CD14-positive monocyte (primary cell): ENCODE measurements around the gene ROBO1. TPM values are rescaled to one million over a fixed set of nuclear protein-coding genes. Genes with fewer than 3 reads are reported as not detected.

Experiments
- DNase-seq, 3 donors: peaks; one replicate each; pipeline ENCODE4 v3.0.0-alpha.2; 2011 to 2022
- H2AFZ ChIP-seq: 2 replicates; pipeline ENCODE4 v1.6.0; 2012; ENCODE audit warnings: mild to moderate bottlenecking, low read depth, low read length, inconsistent platforms; ENCODE audit not compliant: insufficient read depth, poor library complexity, severe bottlenecking
- H3K27ac ChIP-seq, 2 donors: 1 replicate in 1 of 2; 2 replicates in 1 of 2; pipeline ENCODE4 v1.5.1; 2012 to 2013; ENCODE audit warnings: low read length in 2 of 2, control low read depth in 1 of 2, inconsistent platforms in 1 of 2, low read depth in 1 of 2, mild to moderate bottlenecking in 1 of 2
- H3K27me3 ChIP-seq, 2 donors: one replicate each; pipeline versions ENCODE4 v1.6.0 to v1.6.1; 2011 to 2013; ENCODE audit warnings: low read length in 2 of 2; ENCODE audit not compliant: control insufficient read depth in 2 of 2, insufficient read depth in 2 of 2
- H3K36me3 ChIP-seq, 2 donors: replicated peaks in 1 of 2; 1 replicate in 1 of 2; 2 replicates in 1 of 2; pipeline versions ENCODE4 v1.5.1 to v1.6.1; 2012 to 2013; ENCODE audit warnings: low read length in 2 of 2, control low read depth in 1 of 2, inconsistent platforms in 1 of 2, mild to moderate bottlenecking in 1 of 2; ENCODE audit not compliant: insufficient read depth in 2 of 2, control insufficient read depth in 1 of 2
- H3K4me1 ChIP-seq, 2 donors: 1 replicate in 1 of 2; 2 replicates in 1 of 2; pipeline versions ENCODE4 v1.5.1 to v1.6.1; 2012 to 2013; ENCODE audit warnings: low read length in 2 of 2, control low read depth in 1 of 2, inconsistent platforms in 1 of 2, mild to moderate bottlenecking in 1 of 2, moderate library complexity in 1 of 2; ENCODE audit not compliant: insufficient read depth in 2 of 2, control insufficient read depth in 1 of 2
- H3K4me2 ChIP-seq: replicated peaks from 2 replicates; pipeline ENCODE3; 2012; ENCODE audit warnings: low read length, moderate library complexity, mild to moderate bottlenecking; ENCODE audit not compliant: poor library complexity, severe bottlenecking; ENCODE audit errors: extremely low read depth
- H3K4me3 ChIP-seq, 3 experiments: fragments of 200-600 bp in 1 of 3; sonication (generic) in 1 of 3; replicated peaks in 1 of 3; 1 replicate in 2 of 3; 2 replicates in 1 of 3; pipeline ENCODE4 v1.5.1; 2011 to 2013; ENCODE audit warnings: low read length in 3 of 3, mild to moderate bottlenecking in 3 of 3, control low read depth in 2 of 3, low read depth in 2 of 3, inconsistent platforms in 1 of 3, moderate library complexity in 1 of 3
- H3K79me2 ChIP-seq: 2 replicates; pipeline ENCODE4 v1.6.0; 2012; ENCODE audit warnings: mild to moderate bottlenecking, control low read depth, inconsistent platforms, low read length, moderate library complexity; ENCODE audit not compliant: insufficient read depth
- H3K9ac ChIP-seq: 2 replicates; pipeline ENCODE4 v1.6.0; 2017; ENCODE audit warnings: low read length, mild to moderate bottlenecking; ENCODE audit not compliant: insufficient read depth, poor library complexity, severe bottlenecking
- H3K9me3 ChIP-seq, 2 donors: replicated peaks in 1 of 2; 1 replicate in 1 of 2; 2 replicates in 1 of 2; pipeline versions ENCODE4 v1.5.1 to v1.6.1; 2012 to 2013; ENCODE audit warnings: low read length in 2 of 2, control low read depth in 1 of 2; ENCODE audit not compliant: control insufficient read depth in 1 of 2, insufficient read depth in 1 of 2
- H4K20me1 ChIP-seq: 2 replicates; pipeline ENCODE4 v1.6.0; 2012; ENCODE audit warnings: mild to moderate bottlenecking, low read length, control low read depth, moderate library complexity; ENCODE audit not compliant: insufficient read depth
- H3K27ac Mint-ChIP-seq, 7 donors: one replicate each; pipeline ENCODE4 v1.8.0; 2020; ENCODE audit warnings: mild to moderate bottlenecking in 7 of 7, mixed read lengths in 7 of 7, moderate library complexity in 6 of 7, inconsistent platforms in 2 of 7
- H3K27me3 Mint-ChIP-seq, 3 donors: one replicate each; pipeline ENCODE4 v1.8.0; 2021 to 2022; ENCODE audit warnings: low read depth in 3 of 3, mild to moderate bottlenecking in 3 of 3, mixed read lengths in 3 of 3, moderate library complexity in 3 of 3, inconsistent platforms in 1 of 3
- H3K36me3 Mint-ChIP-seq, 2 donors: one replicate each; pipeline ENCODE4 v1.8.0; 2020; ENCODE audit warnings: mixed read lengths in 2 of 2, inconsistent platforms in 1 of 2, mild to moderate bottlenecking in 1 of 2
- H3K4me1 Mint-ChIP-seq: one replicate; pipeline ENCODE4 v1.8.0; 2020; ENCODE audit warnings: mild to moderate bottlenecking, mixed read lengths
- H3K4me3 Mint-ChIP-seq, 2 donors: one replicate each; pipeline ENCODE4 v1.8.0; 2020; ENCODE audit warnings: mild to moderate bottlenecking in 2 of 2, mixed read lengths in 2 of 2, moderate library complexity in 1 of 2
- H3K9me3 Mint-ChIP-seq, 7 donors: one replicate each; pipeline ENCODE4 v1.8.0; 2020 to 2022; ENCODE audit warnings: mixed read lengths in 7 of 7, mild to moderate bottlenecking in 6 of 7, moderate library complexity in 6 of 7, inconsistent platforms in 2 of 7
- CTCF ChIP-seq: fragments of 200-600 bp; IDR thresholded peaks from one replicate; pipeline ENCODE4 v1.8.0; 2022; ENCODE audit warnings: antibody characterized with exemption, mild to moderate bottlenecking
- WGBS: methylation state at CpG from one replicate; pipeline ENCODE4 v1.1.5; 2013; ENCODE audit warnings: missing lambda C conversion rate; ENCODE audit not compliant: insufficient coverage; 5-methylcytosine and 5-hydroxymethylcytosine counted together
- intact Hi-C, 2 donors: fragments of 100-400 bp; cut with micrococcal nuclease; formaldehyde crosslinking; loops; one replicate each; pipeline versions ENCODE4 v1.15.0 to v1.15.1; 2023
- polyA plus RNA-seq, 3 donors: library from polyadenylated mRNA; depleted of rRNA in 1 of 3; unstranded in 2 of 3; stranded (reverse) in 1 of 3; fragments of 300-500 nt in 2 of 3; fragments of >200 nt in 1 of 3; fragmentation: Illumina TruSeq in 2 of 3; gene quantifications; 1 replicate in 2 of 3; 2 replicates in 1 of 3; pipeline ENCODE4 v1.2.3, GENCODE V29; 2012 to 2021

Gene ROBO1
- polyA plus RNA-seq, 3 donors, result 0.09 to 0.10 TPM; not detected in 1

DNA sequence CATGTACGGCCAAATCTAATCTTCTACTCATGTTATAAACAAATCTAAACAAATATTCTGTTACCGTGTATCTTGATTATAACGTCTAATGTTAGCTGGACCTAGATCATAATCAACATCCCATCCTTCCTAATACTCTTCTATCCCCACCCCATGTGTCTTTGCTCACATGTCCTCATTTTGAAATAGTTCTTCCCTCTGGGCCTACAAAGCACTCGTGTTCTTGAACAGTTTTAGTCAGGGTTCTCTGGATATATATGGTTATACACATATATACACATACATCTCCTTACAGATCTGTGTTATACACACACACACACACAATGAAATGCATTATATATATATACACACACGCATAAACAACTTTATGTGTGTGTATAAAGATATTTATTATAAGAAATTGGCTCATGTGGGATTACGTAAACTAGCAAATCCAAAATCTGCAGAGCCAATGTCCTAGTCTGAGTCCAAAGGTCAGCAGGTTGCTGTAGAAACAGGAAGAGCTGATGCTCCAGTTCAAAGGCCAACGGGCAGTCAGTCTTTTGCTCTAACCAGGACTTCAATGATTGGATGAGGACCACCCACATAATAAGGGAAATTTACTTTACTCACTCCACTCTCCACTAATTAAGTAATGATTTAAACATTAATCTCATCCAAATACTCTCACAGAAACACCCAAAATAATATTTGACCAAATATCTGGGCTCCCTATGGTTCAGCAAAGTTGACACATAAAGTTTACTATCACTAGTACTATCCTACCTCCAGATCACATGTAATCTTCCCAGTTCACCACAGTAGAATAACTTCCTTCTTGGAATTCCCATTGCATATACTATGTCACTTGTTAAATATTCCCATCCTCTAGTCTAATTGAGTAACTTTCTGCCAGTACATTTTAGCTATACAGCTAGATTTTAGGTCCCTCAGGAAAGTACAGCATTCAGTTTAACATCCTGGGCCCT, 450.0 kb downstream of the ROBO1 start:
- Mint-ChIP-seq H3K9me3 (peaks cover 0 to 3% (median 0%) of the 10 kb centered on the region in 7 donors), H3K36me3 (no peaks in the 10 kb centered on the region), H3K27me3 (peaks cover 0 to 2% (median 1%) of the 10 kb centered on the region in 3 donors), H3K27ac (no peak overlapping the region), H3K4me1 (no peaks in the 10 kb centered on the region), H3K4me3 (no peak overlapping the region)
- DNase-seq, result no peak
- Histone ChIP-seq H3K79me2 (no peaks in the 10 kb centered on the region), H3K9me3 (no peaks in the 10 kb centered on the region), H3K4me1 (no peaks in the 10 kb centered on the region), H3K4me3 (no peak overlapping the region), H3K9ac (no peak overlapping the region), H4K20me1 (no peaks in the 10 kb centered on the region), H3K27ac (no peak overlapping the region), H3K36me3 (no peaks in the 10 kb centered on the region), H2AFZ (no peak overlapping the region), H3K27me3 (no peaks in the 10 kb centered on the region), H3K4me2 (no peak overlapping the region)
- intact Hi-C loops, result no loop called here
- WGBS, result 100% methylated on average over 3 of the region's 7 CpGs
- no peak for TF ChIP-seq CTCF

- no peak overlapping the region for H2AFZ ChIP-seq
- H3K36me3 ChIP-seq, result no peaks in the 10 kb centered on the region
- Mint-ChIP-seq H3K4me3 (no peak overlapping the region), H3K4me1 (no peaks in the 10 kb centered on the region), H3K9me3 (peaks cover 0 to 2% (median 0%) of the 10 kb centered on the region in 7 donors), H3K36me3 (no peaks in the 10 kb centered on the region), H3K27me3 (peaks cover 0 to 2% (median 0%) of the 10 kb centered on the region in 3 donors), H3K27ac (no peak overlapping the region)
- intact Hi-C loops, result no loop called here
- no peaks in the 10 kb centered on the region for H3K4me1 ChIP-seq
- H3K79me2 ChIP-seq, result no peaks in the 10 kb centered on the region
- H4K20me1 ChIP-seq, result no peaks in the 10 kb centered on the region
- H3K4me2 ChIP-seq, result no peak overlapping the region
- no peak for TF ChIP-seq CTCF
- no peak overlapping the region for H3K9ac ChIP-seq
- no peaks in the 10 kb centered on the region for H3K27me3 ChIP-seq
- WGBS, result 100% methylated on average over 2 of the region's 2 CpGs
- H3K4me3 ChIP-seq, result no peak overlapping the region
- H3K9me3 ChIP-seq, result no peaks in the 10 kb centered on the region
- DNase-seq, result no peak
- H3K27ac ChIP-seq, result no peak overlapping the region
These were observed 452.8 kb downstream of the ROBO1 start for GRCh38 chr3:79314962-79315361.
